Activated T-cell treated with anti-CD3 and anti-CD28 coated beads for 48 hours (primary cell): ENCODE results near the gene PAX1.

Experiments
- DNase-seq: peaks from one replicate; pipeline ENCODE4 v3.0.0-alpha.2; 2020; ENCODE audit warnings: low read depth

The PAX1 gene

DNA sequence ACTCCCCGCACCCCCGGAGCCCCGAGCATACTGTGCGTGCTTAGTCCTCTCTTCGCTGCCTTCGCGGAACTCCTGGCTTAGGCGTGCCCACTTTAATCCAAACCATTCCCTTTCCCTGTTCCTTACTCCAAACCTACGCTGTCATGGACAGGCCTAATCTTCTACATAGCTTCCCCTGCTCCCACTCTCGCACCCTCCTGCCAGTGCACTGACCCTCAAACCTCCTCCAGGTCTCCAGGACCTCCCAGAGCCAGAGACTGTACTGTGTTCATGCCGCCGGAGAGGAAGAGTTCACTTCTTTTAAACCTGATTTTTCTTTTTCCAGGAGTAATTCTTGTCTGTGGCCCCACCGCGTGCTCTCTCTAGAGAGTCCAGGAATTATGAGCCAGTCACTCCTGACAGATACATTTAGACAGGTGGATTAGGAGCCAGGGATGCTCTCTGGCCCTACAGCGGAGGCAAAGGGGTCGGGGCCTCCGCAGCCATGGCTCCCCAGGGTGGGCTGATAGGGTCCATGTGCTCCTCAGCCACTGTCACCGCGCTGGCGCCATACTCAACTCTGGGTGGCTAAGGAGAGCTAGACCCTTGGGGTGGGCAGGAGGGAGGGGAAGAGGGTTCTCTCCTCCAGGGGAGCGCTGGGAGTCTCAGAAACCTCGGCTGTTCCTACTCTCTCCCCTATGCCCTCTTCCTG is 1.6 kb upstream of the PAX1 start:
- DNase-seq: no peak

- DNase-seq: no peak
Observed at GRCh38 chr20:21704408-21705385, 767 bp upstream of the PAX1 start.

DNA sequence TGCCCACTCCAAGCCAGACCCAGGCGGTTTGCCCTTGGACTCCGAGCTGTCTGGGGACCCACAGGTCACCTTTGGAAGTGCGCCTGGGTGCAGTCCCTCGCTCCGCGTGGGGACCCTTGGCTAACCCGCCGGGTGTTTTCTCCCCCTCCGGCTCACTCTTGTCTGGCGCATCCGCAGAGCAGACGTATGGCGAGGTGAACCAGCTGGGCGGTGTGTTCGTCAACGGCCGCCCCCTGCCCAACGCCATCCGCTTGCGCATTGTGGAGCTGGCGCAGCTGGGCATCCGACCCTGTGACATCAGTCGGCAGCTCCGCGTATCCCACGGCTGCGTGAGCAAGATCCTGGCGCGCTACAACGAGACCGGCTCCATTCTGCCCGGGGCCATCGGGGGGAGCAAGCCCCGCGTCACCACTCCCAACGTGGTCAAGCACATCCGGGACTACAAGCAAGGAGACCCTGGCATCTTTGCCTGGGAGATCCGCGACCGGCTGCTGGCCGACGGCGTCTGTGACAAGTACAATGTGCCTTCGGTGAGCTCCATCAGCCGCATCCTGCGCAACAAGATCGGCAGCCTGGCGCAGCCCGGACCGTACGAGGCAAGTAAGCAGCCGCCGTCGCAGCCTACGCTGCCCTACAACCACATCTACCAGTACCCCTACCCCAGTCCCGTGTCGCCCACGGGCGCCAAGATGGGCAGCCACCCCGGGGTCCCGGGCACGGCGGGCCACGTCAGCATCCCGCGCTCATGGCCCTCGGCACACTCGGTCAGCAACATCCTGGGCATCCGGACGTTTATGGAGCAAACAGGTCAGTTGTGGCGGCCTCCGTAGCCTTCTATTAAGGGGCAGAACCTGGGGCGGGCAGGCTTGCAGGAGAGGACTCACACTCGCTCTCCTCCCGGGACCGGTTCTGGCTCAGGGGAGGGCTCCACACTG is 1.1 kb downstream of the PAX1 start:
- DNase-seq: no peak

- no peak for DNase-seq
Observed at GRCh38 chr20:21707267-21707666, 1.8 kb downstream of the PAX1 start.

GRCh38 chr20:21707999-21708737 is 2.7 kb downstream of the PAX1 start:
- DNase-seq: no peak

DNA sequence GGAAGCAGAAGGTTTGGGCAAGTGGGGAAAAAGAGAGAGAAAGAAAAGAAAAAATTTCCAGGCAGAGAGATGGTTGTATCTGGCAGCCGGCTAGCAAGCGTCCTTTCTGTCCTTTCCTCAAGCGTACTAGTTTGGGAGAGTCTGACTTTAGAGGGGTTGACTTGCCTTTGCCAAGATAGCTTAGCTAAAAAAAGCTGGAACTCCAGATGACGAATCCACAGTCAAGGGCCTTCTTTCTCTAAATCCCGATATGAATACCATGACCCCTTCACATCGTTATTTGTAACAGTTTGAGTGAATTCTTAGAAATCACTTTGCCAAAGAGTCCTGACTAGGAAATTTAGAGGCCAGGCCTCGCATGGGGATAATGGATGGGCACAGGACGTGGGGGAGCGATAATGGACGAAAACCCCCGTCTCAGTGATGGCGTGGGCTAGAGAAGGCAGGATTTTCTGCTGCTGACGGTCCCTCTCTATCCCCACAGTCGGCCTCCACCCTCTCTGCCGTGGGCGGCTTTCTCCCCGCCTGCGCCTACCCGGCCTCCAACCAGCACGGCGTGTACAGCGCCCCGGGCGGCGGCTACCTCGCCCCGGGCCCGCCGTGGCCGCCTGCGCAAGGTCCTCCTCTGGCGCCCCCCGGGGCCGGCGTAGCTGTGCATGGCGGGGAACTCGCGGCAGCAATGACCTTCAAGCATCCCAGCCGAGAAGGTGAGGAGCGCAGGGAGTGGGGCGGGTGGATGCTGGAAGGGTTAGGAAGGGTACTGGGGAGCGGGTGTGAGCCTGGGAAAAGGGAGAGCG is 3.5 kb downstream of the PAX1 start:
- DNase-seq: no peak

- no peak for DNase-seq
Observed at GRCh38 chr20:21709535-21709904, 4.1 kb downstream of the PAX1 start.

- no peak for DNase-seq
Observed at GRCh38 chr20:21710341-21710740, 4.9 kb downstream of the PAX1 start.

- DNase-seq: no peak
Observed at GRCh38 chr20:21710863-21711431, 5.5 kb downstream of the PAX1 start.

GRCh38 chr20:21712443-21713059 is 7.1 kb downstream of the PAX1 start:
- no peak for DNase-seq

GRCh38 chr20:21713470-21713869 is 8.0 kb downstream of the PAX1 start:
- no peak for DNase-seq

DNA sequence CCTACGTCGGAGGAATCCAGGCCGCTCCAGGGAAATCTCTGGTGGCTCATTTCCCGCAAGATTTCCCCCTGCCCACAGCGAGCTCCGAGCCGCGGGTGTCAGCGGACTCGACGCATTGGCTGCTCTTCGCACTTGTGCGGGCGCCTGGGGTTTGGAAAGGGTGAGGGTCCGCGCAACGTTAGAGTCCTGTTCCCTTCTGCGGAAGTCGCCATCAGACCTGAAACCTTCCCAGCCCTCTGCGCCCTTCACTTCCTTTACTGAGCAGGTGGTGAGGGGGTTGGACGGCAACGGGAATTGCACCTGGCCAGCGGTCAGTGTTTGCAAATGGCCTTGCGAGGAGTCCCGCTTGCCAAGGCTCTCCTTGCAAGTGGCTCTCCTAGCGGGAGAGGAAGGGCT is 8.4 kb downstream of the PAX1 start:
- DNase-seq: no peak

DNA sequence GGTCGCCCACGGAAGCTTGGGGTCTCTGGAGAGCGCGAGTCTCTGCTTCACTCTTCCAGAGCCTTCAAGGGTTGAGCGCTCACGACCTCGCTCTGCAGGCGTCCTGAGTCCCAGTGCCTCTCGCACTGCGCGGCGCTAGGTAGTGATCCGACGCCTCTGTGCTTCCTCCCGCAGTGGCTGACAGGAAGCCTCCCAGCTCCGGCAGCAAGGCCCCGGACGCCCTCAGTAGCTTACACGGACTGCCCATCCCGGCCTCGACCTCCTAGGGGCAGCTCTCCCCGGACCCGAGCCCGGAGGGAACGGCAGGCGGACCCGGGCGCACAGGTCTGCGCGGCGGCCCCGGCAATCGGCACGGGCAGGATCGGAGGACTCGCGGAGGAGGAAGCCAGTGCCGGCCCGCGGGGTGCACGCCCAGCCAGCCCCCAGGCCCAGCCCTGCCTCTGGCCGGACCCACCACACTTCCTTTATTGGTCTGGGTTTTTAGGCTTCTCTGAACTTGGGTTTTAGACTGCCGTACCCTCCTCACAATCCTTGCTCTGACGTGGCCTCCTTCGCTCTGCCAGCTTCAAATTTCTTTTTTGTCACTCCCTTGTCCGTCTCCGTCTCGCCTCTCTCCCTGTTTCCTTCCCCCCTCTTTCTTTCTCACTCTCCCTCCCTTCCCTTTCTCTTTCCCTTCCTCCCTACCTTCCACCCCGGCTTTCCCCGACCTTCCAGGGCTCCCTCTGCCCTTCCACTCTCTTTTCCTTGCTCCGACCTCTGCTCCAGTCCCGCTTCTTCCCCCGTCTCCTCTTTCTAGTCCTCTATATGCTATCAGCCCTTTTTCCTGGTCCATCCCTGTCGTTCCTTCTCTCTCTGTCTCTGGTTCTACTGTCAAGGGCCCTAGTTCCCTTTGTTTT is 9.1 kb downstream of the PAX1 start:
- no peak for DNase-seq

DNA sequence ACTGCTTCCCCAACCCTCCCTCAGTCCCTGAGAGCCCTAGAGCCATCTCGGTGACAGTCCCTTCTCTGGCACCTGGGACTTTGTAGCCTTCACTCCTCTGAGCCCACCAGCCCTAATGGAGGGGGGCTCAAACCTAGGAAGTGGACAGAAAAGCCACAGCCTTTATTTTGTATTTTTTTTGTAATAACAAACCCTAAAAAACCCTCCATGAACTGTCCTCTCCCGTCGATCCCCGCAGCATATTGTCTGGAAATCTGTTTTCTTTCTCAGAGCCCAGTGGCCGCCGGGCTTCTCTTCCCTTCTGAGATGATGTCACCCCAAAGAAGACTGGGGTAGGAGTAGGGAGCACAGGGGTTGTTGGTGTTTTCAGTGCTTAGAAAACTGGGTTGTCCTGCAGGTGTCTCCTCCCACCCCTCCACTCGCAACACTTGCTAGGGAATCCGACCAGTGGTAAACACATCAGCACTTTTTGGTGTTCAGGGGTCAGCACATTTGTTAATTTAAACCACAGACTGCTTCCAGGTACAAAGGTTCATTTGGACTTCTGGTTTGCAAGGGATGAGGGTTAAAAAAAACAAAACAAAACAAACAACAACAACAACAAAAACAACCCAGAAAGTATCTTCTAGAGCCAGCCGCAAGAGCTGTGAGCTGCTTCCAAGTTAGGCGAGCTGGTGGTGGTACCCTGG is 9.9 kb downstream of the PAX1 start:
- no peak for DNase-seq

GRCh38 chr20:21719592-21720214 is 14.2 kb downstream of the PAX1 start:
- DNase-seq: no peak

- no peak for DNase-seq
Observed at GRCh38 chr20:21725892-21726291, 20.4 kb downstream of the PAX1 start.

DNA sequence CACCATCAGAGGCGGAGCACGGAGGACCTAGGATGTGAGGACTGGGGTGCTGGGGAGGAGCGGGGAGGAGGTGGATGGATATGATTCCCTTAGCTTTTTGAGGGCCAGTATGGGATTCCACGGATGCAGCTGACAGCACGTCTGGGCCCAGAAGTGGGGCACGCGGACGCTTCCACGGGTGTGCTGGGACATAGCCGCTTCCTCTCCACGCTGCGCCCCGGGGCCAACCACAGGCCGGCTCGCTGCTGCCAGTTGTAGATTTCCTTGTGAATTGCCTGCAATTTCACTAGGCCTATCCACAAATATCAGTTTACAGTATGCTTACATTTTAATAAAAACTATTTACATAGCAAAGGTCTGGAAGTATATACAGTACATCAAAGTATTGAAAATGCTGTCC is 23.9 kb downstream of the PAX1 start:
- no peak for DNase-seq

GRCh38 chr20:21739161-21739560 is 33.7 kb downstream of the PAX1 start:
- DNase-seq: no peak
